Right lung (tissue), 5 donors: Measurements from ENCODE around the gene PTGDS. TPM values are rescaled to one million over a fixed set of nuclear protein-coding genes. Genes with fewer than 3 reads are reported as not detected.

Experiments
- DNase-seq, 2 donors: peaks; one replicate each; pipeline ENCODE4 v3.0.0-alpha.2; 2013
- polyA plus RNA-seq, 5 donors: library from polyadenylated mRNA; unstranded; fragments of 120-200 nt; gene quantifications; one replicate each; pipeline versions ENCODE4 v1.2.1 to v1.2.3, GENCODE V29; 2013; ENCODE audit warnings: inconsistent platforms in 1 of 5, low replicate concordance in 1 of 5; ENCODE audit not compliant: insufficient read length in 5 of 5, insufficient read depth in 1 of 5

PTGDS gene
- polyA plus RNA-seq, 5 donors: 21.1 to 66.2 (median 29.6) TPM

DNA sequence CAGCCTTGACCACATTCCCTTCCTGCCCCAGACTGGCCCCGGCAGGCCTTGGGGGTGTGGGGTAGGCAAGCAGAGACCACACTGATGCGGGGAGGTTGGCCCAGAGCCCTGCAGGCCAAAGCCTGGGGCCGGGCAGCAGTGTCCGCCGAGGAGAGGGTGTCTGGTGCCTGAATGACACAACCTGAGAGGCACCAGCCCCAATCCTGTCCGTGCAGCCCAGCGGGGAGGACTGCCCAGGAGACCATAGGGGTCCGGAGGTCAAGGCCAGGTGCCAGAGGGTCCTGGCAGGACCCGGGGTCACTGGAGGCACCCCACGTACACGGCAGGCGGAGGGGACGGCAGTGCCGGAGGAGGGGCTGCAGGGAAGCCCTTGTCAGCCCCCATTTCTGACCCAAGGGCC is 5.6 kb upstream of the PTGDS start:
- no peak for DNase-seq

GRCh38 chr9:136972335-136972734 is 5.0 kb upstream of the PTGDS start:
- DNase-seq: no peak

DNA sequence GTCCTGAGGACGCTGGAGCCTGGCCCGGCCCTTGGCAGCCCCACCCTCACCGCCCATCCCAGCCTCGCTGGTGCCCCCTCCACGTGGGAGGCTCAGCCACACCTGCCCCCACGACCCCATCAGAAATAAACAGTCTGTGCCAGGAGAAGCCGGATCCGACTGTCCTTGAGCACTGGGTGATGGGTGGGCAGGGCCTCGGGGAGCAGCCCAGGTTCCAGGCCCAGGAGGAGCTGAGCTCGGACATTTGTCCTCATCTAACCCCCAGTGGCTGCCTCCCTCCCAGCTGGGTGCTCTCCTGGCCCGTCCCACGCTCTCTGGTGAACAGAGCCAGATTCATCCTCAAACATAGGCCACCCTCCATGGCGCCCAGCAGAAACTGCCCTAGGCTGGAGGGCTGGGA is 4.6 kb upstream of the PTGDS start:
- DNase-seq: no peak

GRCh38 chr9:136973618-136974617 is 3.4 kb upstream of the PTGDS start:
- DNase-seq: no peak

GRCh38 chr9:136974817-136975535 is 2.3 kb upstream of the PTGDS start:
- no peak for DNase-seq

DNA sequence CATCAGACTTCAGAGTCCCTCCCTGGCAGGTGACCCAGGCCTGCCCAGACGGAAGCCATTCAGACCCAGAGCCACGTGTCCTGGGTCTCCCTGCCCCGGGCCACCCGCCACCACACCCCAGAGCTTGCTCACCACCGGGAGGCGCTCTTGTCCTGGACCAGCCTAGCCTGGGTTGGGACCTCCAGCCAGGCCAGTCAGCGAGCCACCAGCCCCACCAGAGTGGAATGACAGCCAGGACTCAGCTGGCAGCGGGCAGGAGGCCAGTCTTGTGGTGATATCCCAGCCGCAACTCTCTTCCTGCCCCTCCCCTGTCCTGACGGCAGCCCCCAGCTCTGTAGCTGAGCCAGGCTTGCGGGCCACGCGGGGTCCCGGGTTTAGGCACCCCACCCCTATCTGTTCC is 1.7 kb upstream of the PTGDS start:
- DNase-seq: no peak

GRCh38 chr9:136977649-136978072 is 357 bp downstream of the PTGDS start:
- DNase-seq: no peak

GRCh38 chr9:136978073-136978864 is 965 bp downstream of the PTGDS start:
- peak; percentile 65 to 67 for DNase-seq

GRCh38 chr9:136978865-136979544 is 1.7 kb downstream of the PTGDS start:
- no peak for DNase-seq

DNA sequence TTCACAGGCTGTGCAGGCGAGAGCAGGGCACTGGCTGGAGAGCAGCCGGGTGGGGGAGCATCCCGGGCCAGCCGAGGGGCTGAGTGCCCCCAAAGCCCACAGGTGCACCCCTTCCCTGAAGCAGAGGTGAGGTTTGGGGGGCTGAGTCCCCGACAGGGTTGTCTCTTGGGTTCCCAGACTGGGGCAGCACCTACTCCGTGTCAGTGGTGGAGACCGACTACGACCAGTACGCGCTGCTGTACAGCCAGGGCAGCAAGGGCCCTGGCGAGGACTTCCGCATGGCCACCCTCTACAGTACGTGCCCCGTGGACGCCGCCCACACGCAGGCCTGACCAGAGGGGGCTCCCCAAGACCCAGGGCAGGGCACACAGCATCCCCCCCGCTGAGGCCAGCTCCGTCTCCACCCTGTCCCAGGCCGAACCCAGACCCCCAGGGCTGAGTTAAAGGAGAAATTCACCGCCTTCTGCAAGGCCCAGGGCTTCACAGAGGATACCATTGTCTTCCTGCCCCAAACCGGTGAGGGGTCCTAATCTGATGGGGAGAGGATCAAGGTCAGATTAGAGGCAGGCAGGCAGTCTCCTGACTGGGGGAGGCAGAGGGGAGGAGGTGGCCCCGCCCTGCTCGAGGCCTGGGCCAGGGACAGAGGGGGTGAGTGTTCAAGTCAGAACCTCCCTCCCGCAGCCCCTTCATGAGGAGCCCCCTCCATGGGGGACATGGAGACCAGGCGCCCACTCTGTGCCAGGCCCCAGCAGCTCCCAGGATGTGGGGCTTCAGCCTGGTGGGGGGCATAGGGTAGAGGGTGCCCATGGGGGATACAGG is 2.7 kb downstream of the PTGDS start:
- no peak for DNase-seq

- DNase-seq: no peak
Measured at GRCh38 chr9:136980669-136981478, 3.6 kb downstream of the PTGDS start.

DNA sequence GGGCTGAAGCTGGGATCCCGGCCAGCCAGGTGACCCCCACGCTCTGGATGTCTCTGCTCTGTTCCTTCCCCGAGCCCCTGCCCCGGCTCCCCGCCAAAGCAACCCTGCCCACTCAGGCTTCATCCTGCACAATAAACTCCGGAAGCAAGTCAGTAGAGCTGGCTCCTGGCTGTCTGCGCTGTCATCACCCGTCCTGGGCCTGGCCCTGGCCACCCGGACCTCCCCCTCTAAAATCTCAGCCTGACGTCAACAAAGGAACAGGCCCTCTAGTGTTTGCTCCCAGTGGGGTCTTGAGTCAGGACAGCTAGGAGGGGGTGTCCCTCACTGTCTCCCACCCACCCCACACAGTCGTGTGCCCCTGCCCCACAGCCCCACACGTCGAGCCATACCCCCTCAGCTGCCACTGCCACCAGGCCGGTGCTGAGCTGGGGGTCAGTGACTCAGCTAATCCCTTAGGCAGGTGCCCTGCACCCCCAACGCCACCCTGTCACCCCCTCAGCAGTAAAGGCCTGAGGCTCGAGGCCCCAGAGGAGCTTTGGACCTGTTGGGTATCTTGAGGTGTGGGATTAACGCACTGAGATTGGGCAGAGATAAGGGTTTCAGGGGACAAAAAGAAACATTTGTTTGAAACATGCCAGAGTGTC is 4.4 kb downstream of the PTGDS start:
- peak in 1 of 2 donors; percentile 29 for DNase-seq

GRCh38 chr9:136982232-136983051 is 5.1 kb downstream of the PTGDS start, which contains the start of gene LCNL1:
TSS of gene LCNL1 (plus strand) at chr9:136982993. CDS start at chr9:136983587, 594 bp downstream.
- no peak for DNase-seq

GRCh38 chr9:136983167-136983566 is 5.9 kb downstream of the PTGDS start:
- DNase-seq: no peak

- no peak for DNase-seq
Measured at GRCh38 chr9:136983656-136984314, 6.5 kb downstream of the PTGDS start.

DNA sequence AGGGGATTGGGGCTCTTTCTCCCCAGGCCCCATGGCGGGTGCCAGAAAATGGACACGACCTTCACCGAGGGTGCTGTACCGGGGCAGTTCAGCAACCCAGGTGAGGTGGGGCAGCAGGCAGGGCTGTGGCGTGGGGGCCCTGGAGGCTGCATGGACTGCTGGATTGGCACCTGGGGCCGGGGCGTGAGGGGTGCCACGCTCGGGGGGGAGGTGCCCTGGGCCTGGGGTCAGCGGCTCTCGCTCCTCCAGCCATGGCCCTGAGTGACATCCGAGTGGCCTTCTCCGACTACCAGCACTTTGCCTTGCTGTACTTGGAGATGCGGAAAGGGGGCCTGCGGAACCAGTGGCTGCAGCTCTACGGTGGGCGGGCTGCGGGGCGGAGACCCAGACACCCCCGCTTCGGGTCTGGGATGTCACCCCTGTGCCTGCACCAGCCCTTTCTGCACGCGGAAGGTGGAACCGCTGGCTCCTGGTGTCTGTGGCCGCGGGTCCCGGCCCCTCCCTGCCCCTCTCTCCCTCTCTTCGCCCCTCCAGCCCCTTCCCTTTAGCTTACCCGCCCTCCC is 7.2 kb downstream of the PTGDS start:
- DNase-seq: no peak

- DNase-seq: no peak
Measured at GRCh38 chr9:136985027-136985602, 7.8 kb downstream of the PTGDS start.
